ENCODE results near the gene ADH1B.

DNA sequence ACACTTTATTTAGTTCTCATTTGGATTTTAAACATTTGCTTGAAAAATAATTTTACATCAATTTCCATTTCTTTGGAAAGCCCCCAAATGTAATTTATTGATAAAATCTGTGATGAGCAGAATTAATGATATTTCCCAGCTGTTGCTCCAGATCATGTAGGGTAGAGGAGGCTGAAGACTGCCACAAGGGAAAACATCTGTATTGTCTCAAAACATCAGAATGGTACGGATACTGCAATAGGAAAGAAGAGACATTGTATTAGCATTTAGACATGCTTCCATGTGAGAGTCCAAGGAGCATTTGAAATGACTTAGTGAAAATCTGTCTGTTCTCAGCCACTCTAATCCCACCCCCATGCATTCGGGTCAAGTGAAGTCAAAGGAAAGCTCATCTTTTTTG lies 44.8 kb downstream of the ADH1B start:
- no peak for TF ChIP-seq POLR2A (IDR thresholded peaks at IDR 0.05)
- no peak for TF ChIP-seq CTCF (IDR thresholded peaks at IDR 0.05)
